HG03280 (cell line): ENCODE data around the gene LAMTOR3.

Experiments used
- ATAC-seq: cut with Tn5 transposase; IDR thresholded peaks from one replicate; pipeline ENCODE4 v1.9.1; 2021; ENCODE audit warnings: mild to moderate bottlenecking, moderate library complexity; ENCODE audit not compliant: unreplicated experiment

LAMTOR3 gene

GRCh38 chr4:99863804-99864203 lies 30.4 kb downstream of the LAMTOR3 start:
- ATAC-seq, result no peak

GRCh38 chr4:99861120-99861905 lies 32.9 kb downstream of the LAMTOR3 start:
- peak; percentile 86 for ATAC-seq

GRCh38 chr4:99860521-99860920 lies 33.7 kb downstream of the LAMTOR3 start:
- ATAC-seq, result no peak

- ATAC-seq, result no peak
Observed at GRCh38 chr4:99859618-99860017, 34.6 kb downstream of the LAMTOR3 start.

- no peak for ATAC-seq
Observed at GRCh38 chr4:99857307-99857706, 36.9 kb downstream of the LAMTOR3 start.

GRCh38 chr4:99856166-99856565 lies 38.1 kb downstream of the LAMTOR3 start:
- ATAC-seq, result no peak

- ATAC-seq, result peak; percentile 56
Observed at GRCh38 chr4:99855678-99856077, 38.5 kb downstream of the LAMTOR3 start.

GRCh38 chr4:99853999-99854398 lies 40.2 kb downstream of the LAMTOR3 start:
- no peak for ATAC-seq

- no peak for ATAC-seq
Observed at GRCh38 chr4:99853190-99853589, 41.0 kb downstream of the LAMTOR3 start.

GRCh38 chr4:99852199-99852749 lies 42.0 kb downstream of the LAMTOR3 start:
- ATAC-seq, result no peak

GRCh38 chr4:99848591-99849001 lies 45.6 kb downstream of the LAMTOR3 start:
- peak; percentile 40 for ATAC-seq

- peak; percentile 72 for ATAC-seq
Observed at GRCh38 chr4:99847362-99847976, 46.8 kb downstream of the LAMTOR3 start.

GRCh38 chr4:99846891-99847290 lies 47.3 kb downstream of the LAMTOR3 start:
- ATAC-seq, result no peak

GRCh38 chr4:99845708-99846469 lies 48.3 kb downstream of the LAMTOR3 start:
- peak; percentile 31 for ATAC-seq

GRCh38 chr4:99845179-99845578 lies 49.0 kb downstream of the LAMTOR3 start:
- ATAC-seq, result no peak

GRCh38 chr4:99844048-99844447 lies 50.2 kb downstream of the LAMTOR3 start:
- ATAC-seq, result no peak

- ATAC-seq, result no peak
Observed at GRCh38 chr4:99843413-99843812, 50.8 kb downstream of the LAMTOR3 start.

GRCh38 chr4:99841129-99841528 lies 53.1 kb downstream of the LAMTOR3 start:
- ATAC-seq, result no peak

GRCh38 chr4:99838927-99839326 lies 55.3 kb downstream of the LAMTOR3 start:
- ATAC-seq, result no peak

- ATAC-seq, result no peak
Observed at GRCh38 chr4:99835942-99836341, 58.3 kb downstream of the LAMTOR3 start.

- ATAC-seq, result no peak
Observed at GRCh38 chr4:99834569-99834968, 59.7 kb downstream of the LAMTOR3 start.
